GM21529 (cell line): ENCODE results near the gene STPG3.
A peak's percentile ranks its signal among the peaks of the same experiment; 100 is the strongest.

Experiments
- ATAC-seq: cut with Tn5 transposase; IDR thresholded peaks from one replicate; pipeline ENCODE4 v1.9.1; 2021; ENCODE audit not compliant: unreplicated experiment

Gene STPG3

DNA sequence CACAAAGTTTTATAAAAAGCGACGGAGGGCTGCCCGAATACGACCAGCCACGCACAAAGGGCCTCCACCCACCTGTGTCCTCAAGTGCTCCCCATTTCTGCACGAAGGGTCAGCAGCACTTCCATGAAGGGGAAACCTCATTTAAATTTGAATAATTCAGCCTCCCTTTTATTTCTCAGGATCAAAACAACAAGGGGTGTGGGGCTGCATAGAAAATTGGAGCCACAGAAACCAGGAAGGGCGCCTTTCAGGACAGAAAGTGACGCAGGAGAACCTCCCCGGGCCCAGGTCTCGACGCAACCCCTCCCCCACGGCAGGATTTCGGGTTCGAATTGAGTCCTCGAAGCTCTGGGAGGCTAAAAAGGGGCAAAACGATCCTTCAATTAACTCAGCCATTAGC, 48.9 kb downstream of the STPG3 start:
- ATAC-seq: no peak

- no peak for ATAC-seq
Measured at GRCh38 chr9:137300567-137301080, 49.5 kb downstream of the STPG3 start.

DNA sequence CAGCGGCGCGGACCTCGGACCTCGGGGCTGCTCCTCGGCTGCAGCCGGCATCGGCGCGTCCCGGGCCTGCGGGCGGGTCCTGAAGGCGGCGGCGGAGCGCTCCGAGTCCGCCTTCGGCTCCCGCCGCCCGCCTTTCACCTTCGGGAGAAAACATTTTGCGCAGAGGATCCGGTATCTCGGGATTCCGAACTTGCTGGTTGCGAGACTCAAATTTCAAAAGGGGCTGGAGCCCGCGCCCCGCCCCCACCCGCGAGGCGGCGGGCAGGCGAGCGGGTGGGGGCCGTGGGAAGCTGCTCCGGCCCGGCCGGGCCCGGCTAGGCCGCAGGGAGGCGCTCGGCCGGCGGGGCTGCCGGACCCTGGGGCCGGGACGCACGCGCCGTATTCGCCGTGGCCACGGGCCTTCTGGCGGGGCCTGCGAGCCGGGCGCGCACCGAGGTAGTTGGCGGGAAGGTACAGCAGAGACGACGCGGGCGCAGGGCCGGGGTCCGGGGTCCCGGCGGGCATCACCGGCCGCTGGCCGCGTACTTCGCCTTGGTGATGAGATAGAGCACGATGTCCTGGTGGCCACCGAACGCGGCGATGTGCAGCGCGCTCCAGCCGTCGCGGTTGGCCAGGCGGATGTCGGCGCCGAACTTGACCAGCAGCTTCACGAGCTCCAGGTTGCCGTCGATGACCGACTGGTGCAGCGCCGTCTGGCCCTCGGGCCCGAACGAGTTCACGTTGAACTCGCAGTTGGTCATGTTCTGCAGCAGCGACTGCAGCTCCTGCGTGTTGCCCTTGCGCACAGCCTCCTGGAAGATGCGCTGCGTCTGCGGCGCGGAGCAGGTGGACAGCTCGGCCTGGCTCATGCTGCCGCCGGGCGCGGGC, 50.2 kb downstream of the STPG3 start:
- ATAC-seq: peak; percentile 8

- peak; percentile 67 for ATAC-seq
Measured at GRCh38 chr9:137302118-137302448, 51.0 kb downstream of the STPG3 start, which contains the start of gene NRARP. NRARP (minus strand) TSS chr9:137302271; CDS start chr9:137301928, 343 bp downstream.

DNA sequence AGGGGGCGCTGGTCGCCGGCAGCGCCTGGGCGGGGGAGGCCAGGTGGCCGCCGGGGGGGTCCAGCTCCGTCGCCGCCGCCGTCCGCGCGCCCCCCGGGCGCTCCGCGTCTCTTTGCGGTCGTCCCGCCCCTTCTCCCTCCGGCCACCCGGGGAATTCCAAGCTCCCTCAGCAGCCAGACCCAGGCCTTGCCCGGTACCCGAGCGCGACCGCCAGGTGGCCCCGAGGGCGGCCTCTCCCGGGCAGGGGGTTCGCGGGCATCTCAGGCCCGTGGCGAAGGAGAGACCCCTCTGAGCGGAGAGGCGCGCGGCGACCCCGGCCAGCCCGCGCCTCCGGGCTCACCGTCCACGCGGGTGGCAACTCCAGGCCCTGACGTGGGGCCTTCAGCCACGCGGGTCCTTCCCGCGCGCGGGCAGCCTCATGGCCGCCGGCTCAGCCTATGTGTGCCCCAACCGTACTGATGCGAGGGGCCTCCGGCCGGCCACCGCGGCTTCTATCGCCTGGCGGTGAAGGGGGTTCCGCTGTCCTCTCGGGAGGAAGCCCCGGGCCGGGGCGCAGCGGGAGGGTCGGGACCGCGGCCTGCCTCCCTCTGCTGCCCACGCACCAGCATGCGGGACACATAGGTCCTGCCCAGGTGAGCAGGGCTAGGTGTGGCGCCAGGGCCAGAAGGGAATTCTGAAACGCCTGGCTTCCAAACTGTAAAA, 51.5 kb downstream of the STPG3 start:
- ATAC-seq: peak; percentile 42
